ENCODE data around the gene RHBDL3.

- TF ChIP-seq JUND (IDR thresholded peaks at IDR 0.05; ENCODE audit: low read depth, low read length) (no peak), CTCF (IDR thresholded peaks at IDR 0.05 in 2 of 3, conservative IDR thresholded peaks at IDR 0.05 in 1 of 3; ENCODE audit: control insufficient read depth in 2 of 3, extremely low read depth in 1 of 3, insufficient read depth in 1 of 3, low read depth in 3 of 3, low read length in 3 of 3) (no peak), POLR2AphosphoS5 (IDR thresholded peaks at IDR 0.05; ENCODE audit: low read length) (no peak), ASH2L (IDR thresholded peaks at IDR 0.05; ENCODE audit: borderline replicate concordance, low read depth) (no peak), E2F8 (IDR thresholded peaks at IDR 0.05; ENCODE audit: low read depth, partially characterized antibody) (no peak)
These were observed 3.2 kb downstream of the RHBDL3 start for GRCh38 chr17:32268734-32269288.
